A673 (cell line): ENCODE measurements around the gene HOMER3. TPM values are rescaled to one million over a fixed set of nuclear protein-coding genes. Genes with fewer than 3 reads are reported as not detected.
A peak's percentile ranks its signal among the peaks of the same experiment; 100 is the strongest.

Source experiments
- BruUV-seq: library from RNA; stranded (reverse); fragments of 400-500 nt; replicated peaks from 2 replicates; lab custom pipeline; 2021; lab: Mats Ljungman, UMichigan
- CTCF ChIA-PET: fragments of 300-600 bp; sonication (Branson Sonifier 250); formaldehyde crosslinking; loops from one replicate; lab custom pipeline; 2022; ENCODE audit warnings: antibody characterized with exemption; lab: Charles Lee
- POLR2A ChIA-PET: fragments of 300-600 bp; sonication (Branson Sonifier 250); formaldehyde crosslinking; loops from one replicate; lab custom pipeline; 2022; ENCODE audit warnings: antibody characterized with exemption; ENCODE audit not compliant: low non-redundant PET; lab: Charles Lee
- DNase-seq: peaks from one replicate; pipeline ENCODE4 v3.0.0-alpha.2; 2015; ENCODE audit warnings: low spot score
- H3K27ac ChIP-seq: fragments of 200-600 bp; sonication (generic); 2 replicates; pipeline ENCODE4 v1.5.1; 2016; ENCODE audit warnings: mixed run types, low read depth, mild to moderate bottlenecking, mixed read lengths, antibody characterized with exemption, low read length; ENCODE audit not compliant: poor library complexity, severe bottlenecking
- H3K27me3 ChIP-seq: fragments of 200-600 bp; sonication (generic); replicated peaks from 2 replicates; pipeline ENCODE4 v1.6.1; 2017; ENCODE audit warnings: mixed run types, low read depth, mild to moderate bottlenecking, mixed read lengths, antibody characterized with exemption, low read length; ENCODE audit not compliant: insufficient read depth, poor library complexity
- H3K36me3 ChIP-seq: fragments of 200-600 bp; sonication (generic); 2 replicates; pipeline ENCODE4 v1.6.1; 2016; ENCODE audit warnings: mixed run types, mild to moderate bottlenecking, mixed read lengths, antibody characterized with exemption, low read length; ENCODE audit not compliant: insufficient read depth, poor library complexity, severe bottlenecking
- H3K4me1 ChIP-seq: fragments of 200-600 bp; sonication (generic); 2 replicates; pipeline ENCODE4 v1.6.1; 2017; ENCODE audit warnings: mixed run types, mild to moderate bottlenecking, mixed read lengths, antibody characterized with exemption, low read length; ENCODE audit not compliant: insufficient read depth, poor library complexity, severe bottlenecking
- H3K4me3 ChIP-seq: fragments of 200-600 bp; sonication (generic); 2 replicates; pipeline ENCODE4 v1.5.1; 2016; ENCODE audit warnings: low read depth, mixed run types, mild to moderate bottlenecking, mixed read lengths, low read length; ENCODE audit not compliant: poor library complexity, severe bottlenecking
- H3K9me3 ChIP-seq: fragments of 200-600 bp; sonication (generic); 2 replicates; pipeline ENCODE4 v1.6.1; 2016; ENCODE audit warnings: mixed run types, low read depth, mild to moderate bottlenecking, mixed read lengths, antibody characterized with exemption, low read length; ENCODE audit not compliant: poor library complexity, severe bottlenecking
- EZH2 ChIP-seq: fragments of 200-600 bp; sonication (generic); IDR thresholded peaks from 2 replicates; pipeline ENCODE4 v1.6.1; 2017; ENCODE audit warnings: borderline replicate concordance, low read depth, mild to moderate bottlenecking, mixed read lengths, antibody characterized with exemption, low read length; ENCODE audit not compliant: poor library complexity, severe bottlenecking
- intact Hi-C: fragments of 100-400 bp; cut with micrococcal nuclease; formaldehyde crosslinking; loops from one replicate; pipeline ENCODE4 v1.10.0; 2022; ENCODE audit not compliant: unreplicated experiment
- total RNA-seq: library from RNA; stranded (reverse); gene quantifications from 2 replicates; pipeline ENCODE4 v1.2.3, GENCODE V29; 2021
- TF ChIP-seq, protein P1 (sequence below): fragments of 300-800, 200-600 bp; sonication (generic); conservative IDR thresholded peaks from 2 replicates; pipeline ENCODE4 v1.5.1; 2017; ENCODE audit warnings: low read depth, mild to moderate bottlenecking, antibody characterized with exemption, low read length, moderate library complexity, mixed read lengths

Gene HOMER3
- total RNA-seq, 1 experiment from 2014 or later: 23.9 TPM

DNA sequence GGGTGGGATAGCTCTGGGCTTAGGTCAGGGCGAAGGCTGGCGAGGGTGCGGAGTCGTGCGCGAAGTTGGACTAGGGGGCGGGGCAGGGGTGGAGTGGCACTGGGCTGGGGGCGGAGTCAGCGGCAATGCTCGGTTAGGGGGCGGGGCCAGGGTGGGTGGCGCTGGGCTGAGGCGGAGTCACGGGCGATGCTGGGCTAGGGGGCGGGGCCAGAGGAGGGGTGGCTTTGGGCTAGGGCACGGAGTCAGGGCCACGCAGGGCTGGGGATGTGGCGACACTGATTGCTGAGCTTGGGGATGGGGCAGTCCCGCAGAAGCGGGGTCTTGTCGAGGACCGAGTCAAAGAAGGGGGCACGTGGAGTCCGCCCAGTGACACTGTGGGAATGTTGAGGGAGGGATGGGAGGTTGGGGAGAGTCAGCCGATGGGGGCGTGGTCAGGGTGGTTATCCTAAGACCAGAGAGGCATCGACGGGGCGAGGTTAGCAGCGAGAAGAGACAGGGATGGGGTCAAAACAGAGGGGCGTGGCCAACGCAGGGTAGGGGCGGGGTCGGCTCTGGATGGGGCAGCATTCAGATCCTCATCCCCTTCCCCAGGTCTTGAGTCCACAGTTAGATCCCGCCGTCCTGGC is 8.7 kb downstream of the HOMER3 start:
- Histone ChIP-seq H3K27me3 (no peaks in the 10 kb centered on the region), H3K27ac (no peak overlapping the region), H3K4me1 (no peaks in the 10 kb centered on the region), H3K36me3 (peaks cover 13% of the 10 kb centered on the region), H3K4me3 (no peak overlapping the region), H3K9me3 (no peaks in the 10 kb centered on the region)
- ChIA-PET CTCF (no interaction called here), POLR2A (no interaction called here)
- peak; percentile 66 for DNase-seq
- intact Hi-C loops: no loop called here
- TF ChIP-seq, protein P1, sequence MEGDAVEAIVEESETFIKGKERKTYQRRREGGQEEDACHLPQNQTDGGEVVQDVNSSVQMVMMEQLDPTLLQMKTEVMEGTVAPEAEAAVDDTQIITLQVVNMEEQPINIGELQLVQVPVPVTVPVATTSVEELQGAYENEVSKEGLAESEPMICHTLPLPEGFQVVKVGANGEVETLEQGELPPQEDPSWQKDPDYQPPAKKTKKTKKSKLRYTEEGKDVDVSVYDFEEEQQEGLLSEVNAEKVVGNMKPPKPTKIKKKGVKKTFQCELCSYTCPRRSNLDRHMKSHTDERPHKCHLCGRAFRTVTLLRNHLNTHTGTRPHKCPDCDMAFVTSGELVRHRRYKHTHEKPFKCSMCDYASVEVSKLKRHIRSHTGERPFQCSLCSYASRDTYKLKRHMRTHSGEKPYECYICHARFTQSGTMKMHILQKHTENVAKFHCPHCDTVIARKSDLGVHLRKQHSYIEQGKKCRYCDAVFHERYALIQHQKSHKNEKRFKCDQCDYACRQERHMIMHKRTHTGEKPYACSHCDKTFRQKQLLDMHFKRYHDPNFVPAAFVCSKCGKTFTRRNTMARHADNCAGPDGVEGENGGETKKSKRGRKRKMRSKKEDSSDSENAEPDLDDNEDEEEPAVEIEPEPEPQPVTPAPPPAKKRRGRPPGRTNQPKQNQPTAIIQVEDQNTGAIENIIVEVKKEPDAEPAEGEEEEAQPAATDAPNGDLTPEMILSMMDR: no peak
- no peak for TF ChIP-seq EZH2
- BruUV-seq: no TSS peak

DNA sequence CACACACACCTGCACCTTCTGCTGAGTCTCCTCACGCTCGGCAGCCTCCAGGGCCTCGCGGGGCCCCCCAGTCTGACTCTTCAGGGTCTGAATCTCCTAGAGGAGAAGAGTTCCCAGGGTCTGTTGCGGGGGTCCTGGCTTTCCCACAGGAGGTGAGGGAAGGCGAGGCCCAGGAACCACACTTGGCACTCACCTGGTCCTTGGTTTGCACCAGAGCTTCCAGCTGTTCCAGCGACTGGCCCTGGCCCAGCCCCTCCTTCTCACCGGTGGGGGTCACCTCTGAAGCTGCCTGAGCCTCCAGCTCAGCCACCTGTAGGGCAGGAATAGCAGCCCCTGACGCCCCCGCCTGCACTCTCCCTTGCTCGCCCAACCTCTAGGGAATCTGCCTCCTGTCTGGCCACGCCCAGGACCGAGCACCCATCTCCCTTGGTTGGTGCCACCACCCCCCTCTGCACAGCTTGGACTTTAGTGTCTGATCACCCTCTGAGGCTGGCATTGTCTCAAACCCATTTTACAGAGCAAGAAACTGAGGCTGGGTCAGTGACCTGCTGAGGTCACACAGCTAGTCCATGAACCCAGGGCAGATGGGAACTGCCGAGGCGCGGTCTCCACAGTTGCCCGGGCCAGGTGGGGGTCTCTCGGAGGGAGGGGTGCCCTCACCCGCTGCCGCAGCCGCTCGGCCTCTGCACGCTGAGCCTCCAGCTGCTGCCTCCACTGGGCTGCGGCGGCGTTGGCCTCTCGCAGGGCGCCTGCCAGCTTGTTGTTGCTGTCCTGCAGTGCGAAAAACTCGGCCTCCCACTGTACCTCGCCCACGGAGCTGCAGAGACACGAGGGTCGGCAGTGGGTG is 9.5 kb downstream of the HOMER3 start:
- CTCF ChIA-PET: no interaction called here
- Histone ChIP-seq H3K4me3 (no peak overlapping the region), H3K9me3 (no peaks in the 10 kb centered on the region), H3K4me1 (no peaks in the 10 kb centered on the region), H3K36me3 (peaks cover 15% of the 10 kb centered on the region), H3K27ac (no peak overlapping the region), H3K27me3 (no peaks in the 10 kb centered on the region)
- POLR2A ChIA-PET: interaction anchor here (0.5 kb wide), 1 partner anchor 652 kb away, joined by 3 read pairs; no protein-coding TSS in a partner anchor
- DNase-seq: no peak
- intact Hi-C loops: no loop called here
- TF ChIP-seq EZH2: no peak
- TF ChIP-seq, protein P1: no peak
- BruUV-seq: no TSS peak

DNA sequence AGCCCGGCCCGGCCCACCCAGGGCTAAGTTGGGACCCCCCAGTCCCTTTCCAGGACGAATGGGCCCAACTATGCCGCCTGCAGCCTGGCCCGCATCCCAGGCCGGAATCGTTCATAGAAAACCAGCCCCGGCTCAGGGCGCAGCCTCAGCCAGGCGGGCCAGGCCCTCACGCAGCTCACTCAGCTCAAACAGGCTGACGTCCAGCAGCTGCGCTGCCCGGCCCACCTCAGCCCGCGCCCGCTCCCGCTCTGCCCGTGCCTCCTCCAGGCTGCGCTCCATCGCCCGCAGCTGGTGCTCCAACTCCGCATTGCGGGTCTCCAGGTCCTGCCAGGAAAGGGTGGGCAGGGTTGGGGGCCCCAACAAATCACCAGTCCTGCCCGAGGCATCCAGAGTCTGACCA is 11.7 kb downstream of the HOMER3 start:
- no peaks in the 10 kb centered on the region for H3K27me3 ChIP-seq
- H3K9me3 ChIP-seq: no peaks in the 10 kb centered on the region
- no peak overlapping the region for H3K4me3 ChIP-seq
- H3K4me1 ChIP-seq: no peaks in the 10 kb centered on the region
- TF ChIP-seq, protein P1: no peak
- no peak for TF ChIP-seq EZH2
- ChIA-PET CTCF (interaction anchor here (0.7 kb wide), 1 partner anchor 66 kb away, joined by 6 read pairs; no protein-coding TSS in a partner anchor), POLR2A (no interaction called here)
- no peak overlapping the region for H3K27ac ChIP-seq
- no TSS peak for BruUV-seq
- H3K36me3 ChIP-seq: peaks cover 27% of the 10 kb centered on the region
- intact Hi-C loops: no loop called here
- no peak for DNase-seq
